ENCODE results near the gene PRELP. TPM values are rescaled to one million over a fixed set of nuclear protein-coding genes. Genes with fewer than 3 reads are reported as not detected.

Gene PRELP
- total RNA-seq, 1 donor from 2014 or later: 2.9 TPM

GRCh38 chr1:203511513-203511912, 35.9 kb downstream of the PRELP start:
- no peak for DNase-seq (ENCODE audit: low read depth, low spot score)
- no peak for TF ChIP-seq CTCF (conservative IDR thresholded peaks at IDR 0.05)
- Mint-ChIP-seq H3K27ac (ENCODE audit: unreplicated experiment) (no peak overlapping the region), H3K36me3 (ENCODE audit: low read depth) (no peaks in the 10 kb centered on the region), H3K27me3 (ENCODE audit: low read depth) (no peaks in the 10 kb centered on the region), H3K4me3 (no peak overlapping the region), H3K4me1 (peaks cover 82% of the 10 kb centered on the region), H3K9me3 (no peaks in the 10 kb centered on the region)

- H3K9me3 Mint-ChIP-seq: no peaks in the 10 kb centered on the region
- no peaks in the 10 kb centered on the region for H3K36me3 Mint-ChIP-seq (ENCODE audit: low read depth)
- no peak overlapping the region for H3K4me3 Mint-ChIP-seq
- no peak overlapping the region for H3K27ac Mint-ChIP-seq (ENCODE audit: unreplicated experiment)
- no peak for DNase-seq (ENCODE audit: low read depth, low spot score)
- peaks cover 82% of the 10 kb centered on the region for H3K4me1 Mint-ChIP-seq
- no peaks in the 10 kb centered on the region for H3K27me3 Mint-ChIP-seq (ENCODE audit: low read depth)
- TF ChIP-seq CTCF (conservative IDR thresholded peaks at IDR 0.05): no peak
Measured at GRCh38 chr1:203511930-203512329, 36.3 kb downstream of the PRELP start.

- H3K27me3 Mint-ChIP-seq (ENCODE audit: low read depth): no peaks in the 10 kb centered on the region
- H3K36me3 Mint-ChIP-seq (ENCODE audit: low read depth): no peaks in the 10 kb centered on the region
- H3K27ac Mint-ChIP-seq (ENCODE audit: unreplicated experiment): peak overlapping the region; percentile 66
- H3K9me3 Mint-ChIP-seq: no peaks in the 10 kb centered on the region
- DNase-seq (ENCODE audit: low read depth, low spot score): no peak
- no peak overlapping the region for H3K4me3 Mint-ChIP-seq
- peaks cover 81% of the 10 kb centered on the region for H3K4me1 Mint-ChIP-seq
- TF ChIP-seq CTCF (conservative IDR thresholded peaks at IDR 0.05): no peak
Measured at GRCh38 chr1:203512517-203512847, 36.9 kb downstream of the PRELP start.

- no peak for DNase-seq (ENCODE audit: low read depth, low spot score)
- TF ChIP-seq CTCF (conservative IDR thresholded peaks at IDR 0.05): no peak
- Mint-ChIP-seq H3K27me3 (ENCODE audit: low read depth) (no peaks in the 10 kb centered on the region), H3K4me1 (peaks cover 78% of the 10 kb centered on the region), H3K27ac (ENCODE audit: unreplicated experiment) (peak overlapping the region; percentile 66), H3K9me3 (no peaks in the 10 kb centered on the region), H3K4me3 (no peak overlapping the region), H3K36me3 (ENCODE audit: low read depth) (no peaks in the 10 kb centered on the region)
Measured at GRCh38 chr1:203512848-203513584, 37.4 kb downstream of the PRELP start.

- TF ChIP-seq CTCF (conservative IDR thresholded peaks at IDR 0.05): no peak
- no peak overlapping the region for H3K4me3 Mint-ChIP-seq
- H3K9me3 Mint-ChIP-seq: no peaks in the 10 kb centered on the region
- DNase-seq (ENCODE audit: low read depth, low spot score): no peak
- H3K4me1 Mint-ChIP-seq: peaks cover 75% of the 10 kb centered on the region
- no peaks in the 10 kb centered on the region for H3K36me3 Mint-ChIP-seq (ENCODE audit: low read depth)
- no peak overlapping the region for H3K27ac Mint-ChIP-seq (ENCODE audit: unreplicated experiment)
- H3K27me3 Mint-ChIP-seq (ENCODE audit: low read depth): no peaks in the 10 kb centered on the region
Measured at GRCh38 chr1:203513585-203514031, 38.0 kb downstream of the PRELP start.
